Measurements from ENCODE around the gene LRRC71. TPM values are rescaled to one million over a fixed set of nuclear protein-coding genes. Genes with fewer than 3 reads are reported as not detected.

Gene LRRC71
- total and polyA plus RNA-seq, 7 experiments from 2014 or later = not detected

- H3K27me3 Mint-ChIP-seq = peaks cover 28 to 49% (median 39%) of the 10 kb centered on the region in 5 donors
- intact Hi-C loops (cut with micrococcal nuclease) = no loop called here
These were observed 6.0 kb upstream of the LRRC71 start for GRCh38 chr1:156914440-156914856.

DNA sequence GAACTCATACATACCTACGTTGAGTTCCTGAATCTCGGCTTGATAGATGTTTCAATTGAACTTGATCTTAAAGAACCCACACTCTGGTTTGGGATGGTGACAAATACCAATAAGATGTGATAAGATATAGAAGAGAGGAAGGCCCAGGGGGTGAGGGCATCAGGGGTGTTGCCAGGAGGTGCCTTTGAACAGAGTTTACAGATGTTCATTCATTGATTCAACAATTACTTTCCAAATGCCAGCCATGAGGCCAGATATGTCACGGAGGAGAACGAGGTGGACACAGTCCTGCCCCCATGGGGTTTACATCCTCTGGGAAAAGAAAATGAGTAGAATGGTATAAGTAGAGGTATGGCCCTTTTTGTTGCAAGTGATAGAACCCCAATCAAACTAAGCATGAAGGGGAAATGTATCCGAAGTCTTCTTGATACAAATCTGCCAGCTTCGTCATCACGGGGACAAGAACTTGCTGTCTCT, 659 bp downstream of the LRRC71 start:
- POLR2A ChIA-PET = no interaction called here
- Mint-ChIP-seq H3K27ac (no peak overlapping the region), H3K36me3 (no peaks in the 10 kb centered on the region), H3K4me3 (peak overlapping the region in 1 of 10 donors; percentile 12), H3K4me1 (peaks cover 4 to 21% (median 15%) of the 10 kb centered on the region in 7 donors), H3K9me3 (peaks cover 0 to 7% (median 0%) of the 10 kb centered on the region in 11 donors), H3K27me3 (peaks cover 64 to 88% (median 77%) of the 10 kb centered on the region in 5 donors)
- DNase-seq = no peak
- H3K4me3 ChIP-seq (ENCODE audit: low read length) = no peak overlapping the region
- intact Hi-C loops (cut with micrococcal nuclease) = no loop called here
- peaks cover 16 to 36% of the 10 kb centered on the region in 2 donors for H3K27me3 ChIP-seq (ENCODE audit: control insufficient read depth in 2 of 2, insufficient read depth in 2 of 2, low read length in 2 of 2)
- H3K4me1 ChIP-seq (ENCODE audit: control insufficient read depth in 2 of 2, insufficient read depth in 2 of 2, low read length in 2 of 2) = peaks cover 0 to 3% of the 10 kb centered on the region in 2 donors
- H3K27ac ChIP-seq (ENCODE audit: low read depth, low read length) = no peak overlapping the region
- no peaks in the 10 kb centered on the region for H3K9me3 ChIP-seq (ENCODE audit: control insufficient read depth in 2 of 3, low read length in 3 of 3)
- ATAC-seq = no peak
- no peaks in the 10 kb centered on the region for H3K36me3 ChIP-seq (ENCODE audit: control insufficient read depth in 2 of 3, insufficient read depth in 3 of 3, low read length in 3 of 3)
- CTCF ChIA-PET = interaction anchor here (2.0 kb wide), 1 partner anchor 61 kb away, joined by 5 read pairs; the partner anchor contains the start of gene NTRK1

More at GRCh38 chr1:156914440-156914856, 6.0 kb upstream of the LRRC71 start:
- Histone ChIP-seq H3K27me3 (ENCODE audit: control insufficient read depth in 2 of 2, insufficient read depth in 2 of 2, low read length in 2 of 2) (no peaks in the 10 kb centered on the region), H3K9me3 (ENCODE audit: control insufficient read depth in 2 of 3, low read length in 3 of 3) (no peaks in the 10 kb centered on the region), H3K4me1 (ENCODE audit: control insufficient read depth in 2 of 2, insufficient read depth in 2 of 2, low read length in 2 of 2) (no peaks in the 10 kb centered on the region), H3K36me3 (ENCODE audit: control insufficient read depth in 2 of 3, insufficient read depth in 3 of 3, low read length in 3 of 3) (no peaks in the 10 kb centered on the region), H3K4me3 (ENCODE audit: low read length) (no peak overlapping the region), H3K27ac (ENCODE audit: low read depth, low read length) (no peak overlapping the region)
- peaks cover 0 to 7% (median 0%) of the 10 kb centered on the region in 11 donors for H3K9me3 Mint-ChIP-seq
- H3K4me1 Mint-ChIP-seq = peaks cover 0 to 1% (median 0%) of the 10 kb centered on the region in 7 donors
- DNase-seq (no peak), ATAC-seq (no peak)
- H3K36me3 Mint-ChIP-seq = no peaks in the 10 kb centered on the region
- H3K4me3 Mint-ChIP-seq = no peak overlapping the region
- CTCF ChIA-PET = no interaction called here
- POLR2A ChIA-PET = no interaction called here
- H3K27ac Mint-ChIP-seq = no peak overlapping the region

DNA sequence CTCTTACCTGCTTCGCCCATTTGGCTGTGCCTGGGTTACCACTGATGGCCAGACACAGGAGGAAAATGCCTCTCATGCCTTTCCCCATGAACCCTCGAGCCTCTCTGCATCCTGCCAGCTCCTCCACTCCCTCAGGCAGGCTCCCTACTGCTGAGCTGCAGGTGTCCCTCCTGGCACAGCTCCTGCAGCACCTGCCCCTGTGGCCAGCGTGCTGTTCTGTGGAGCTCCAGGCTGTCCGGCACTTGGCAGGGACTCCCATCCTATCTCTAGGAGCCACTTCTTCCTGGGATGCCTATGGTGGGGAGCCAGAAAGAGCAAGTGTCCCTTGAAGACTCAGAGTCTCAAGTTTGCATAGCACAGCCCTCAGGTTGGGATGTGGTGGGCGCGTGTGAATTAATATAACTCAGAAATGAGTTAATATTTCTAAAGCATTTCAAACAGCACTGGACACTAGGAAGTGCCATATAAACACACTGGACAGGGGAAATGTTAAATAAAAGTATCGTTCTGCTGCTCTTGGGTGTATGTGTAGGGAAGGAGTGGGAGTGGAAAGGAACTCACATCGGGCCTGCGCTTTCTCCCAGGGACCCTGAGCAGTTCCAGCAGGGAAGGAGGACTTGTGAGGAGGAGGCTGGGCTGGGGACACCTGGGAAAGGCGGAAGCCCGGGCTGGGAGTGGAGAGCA, 2.7 kb downstream of the LRRC71 start:
- Histone ChIP-seq H3K27me3 (ENCODE audit: control insufficient read depth in 2 of 2, insufficient read depth in 2 of 2, low read length in 2 of 2) (peaks cover 16 to 44% of the 10 kb centered on the region in 2 donors), H3K4me1 (ENCODE audit: control insufficient read depth in 2 of 2, insufficient read depth in 2 of 2, low read length in 2 of 2) (peaks cover 0 to 8% of the 10 kb centered on the region in 2 donors), H3K9me3 (ENCODE audit: control insufficient read depth in 2 of 3, low read length in 3 of 3) (no peaks in the 10 kb centered on the region), H3K27ac (ENCODE audit: low read depth, low read length) (no peak overlapping the region), H3K36me3 (ENCODE audit: control insufficient read depth in 2 of 3, insufficient read depth in 3 of 3, low read length in 3 of 3) (no peaks in the 10 kb centered on the region), H3K4me3 (ENCODE audit: low read length) (no peak overlapping the region)
- DNase-seq (no peak), ATAC-seq (no peak)
- ChIA-PET CTCF (interaction anchor here (1.0 to 2.0 kb wide), 3 partner anchors 31 to 63 kb away, joined by 4 to 5 read pairs (median 5); partner anchors contain the start of gene NTRK1), POLR2A (no interaction called here)
- no peaks in the 10 kb centered on the region for H3K9me3 Mint-ChIP-seq
- intact Hi-C loops (cut with micrococcal nuclease) = no loop called here
- H3K4me1 Mint-ChIP-seq = peaks cover 8 to 30% (median 25%) of the 10 kb centered on the region in 7 donors
- peak overlapping the region; percentile 14 to 83 (median 44) for H3K4me3 Mint-ChIP-seq
- H3K36me3 Mint-ChIP-seq = peaks cover 0 to 3% (median 0%) of the 10 kb centered on the region in 5 donors
- peak overlapping the region in 1 of 9 donors; percentile 32 for H3K27ac Mint-ChIP-seq
- peaks cover 77 to 93% (median 82%) of the 10 kb centered on the region in 5 donors for H3K27me3 Mint-ChIP-seq

GRCh38 chr1:156923670-156924477, 3.4 kb downstream of the LRRC71 start:
- Histone ChIP-seq H3K27me3 (ENCODE audit: control insufficient read depth in 2 of 2, insufficient read depth in 2 of 2, low read length in 2 of 2) (peaks cover 17 to 44% of the 10 kb centered on the region in 2 donors), H3K36me3 (ENCODE audit: control insufficient read depth in 2 of 3, insufficient read depth in 3 of 3, low read length in 3 of 3) (no peaks in the 10 kb centered on the region), H3K27ac (ENCODE audit: low read depth, low read length) (no peak overlapping the region), H3K4me1 (ENCODE audit: control insufficient read depth in 2 of 2, insufficient read depth in 2 of 2, low read length in 2 of 2) (peaks cover 0 to 8% of the 10 kb centered on the region in 2 donors), H3K9me3 (ENCODE audit: control insufficient read depth in 2 of 3, low read length in 3 of 3) (no peaks in the 10 kb centered on the region), H3K4me3 (ENCODE audit: low read length) (no peak overlapping the region)
- intact Hi-C loops (cut with micrococcal nuclease) = no loop called here
- ChIA-PET CTCF (interaction anchor here (1.0 to 1.9 kb wide), 2 partner anchors 32 to 46 kb away, joined by 4 to 5 read pairs; no protein-coding TSS in a partner anchor), POLR2A (no interaction called here)
- Mint-ChIP-seq H3K9me3 (no peaks in the 10 kb centered on the region), H3K27ac (no peak overlapping the region), H3K36me3 (peaks cover 0 to 3% (median 0%) of the 10 kb centered on the region in 5 donors), H3K4me1 (peaks cover 12 to 33% (median 27%) of the 10 kb centered on the region in 7 donors), H3K4me3 (peak overlapping the region in 6 of 10 donors; percentile 17 to 83 (median 50)), H3K27me3 (peaks cover 77 to 95% (median 83%) of the 10 kb centered on the region in 5 donors)
- ATAC-seq (no peak), DNase-seq (no peak)

DNA sequence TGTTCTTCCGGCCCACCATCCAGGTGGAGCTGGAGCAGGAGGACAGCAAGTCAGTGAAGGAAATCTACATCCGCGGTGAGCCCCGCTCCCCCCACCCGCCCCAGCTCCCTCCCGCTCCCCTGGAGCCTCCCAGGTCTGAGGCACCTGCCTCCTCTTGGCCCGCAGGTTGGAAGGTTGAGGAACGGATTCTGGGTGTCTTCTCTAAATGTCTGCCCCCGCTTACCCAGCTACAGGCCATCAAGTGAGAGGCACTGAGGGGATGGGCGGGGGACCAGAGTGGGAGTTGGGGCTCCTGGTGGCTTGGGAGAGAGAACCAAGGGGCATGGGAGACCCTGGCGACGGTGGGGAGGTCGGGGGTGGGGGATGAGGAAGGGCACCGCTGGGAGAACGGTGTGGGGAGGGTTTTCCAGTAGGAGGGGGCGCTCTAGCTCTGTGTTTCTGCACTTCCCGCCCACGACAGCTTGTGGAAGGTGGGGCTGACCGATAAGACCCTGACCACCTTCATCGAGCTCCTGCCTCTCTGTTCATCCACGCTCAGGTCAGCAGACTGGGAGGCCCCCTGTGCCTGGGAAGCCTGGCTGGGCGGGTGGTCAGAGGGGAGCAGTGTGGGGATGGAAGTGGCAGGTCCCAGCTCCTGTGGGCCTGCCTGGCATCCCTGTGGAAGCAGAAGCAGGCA, 4.2 kb downstream of the LRRC71 start:
- Histone ChIP-seq H3K4me3 (ENCODE audit: low read length) (no peak overlapping the region), H3K36me3 (ENCODE audit: control insufficient read depth in 2 of 3, insufficient read depth in 3 of 3, low read length in 3 of 3) (no peaks in the 10 kb centered on the region), H3K9me3 (ENCODE audit: control insufficient read depth in 2 of 3, low read length in 3 of 3) (no peaks in the 10 kb centered on the region), H3K27me3 (ENCODE audit: control insufficient read depth in 2 of 2, insufficient read depth in 2 of 2, low read length in 2 of 2) (peaks cover 21 to 44% of the 10 kb centered on the region in 2 donors), H3K4me1 (ENCODE audit: control insufficient read depth in 2 of 2, insufficient read depth in 2 of 2, low read length in 2 of 2) (peaks cover 0 to 8% of the 10 kb centered on the region in 2 donors), H3K27ac (ENCODE audit: low read depth, low read length) (no peak overlapping the region)
- ChIA-PET POLR2A (no interaction called here), CTCF (interaction anchor here (1.0 to 1.9 kb wide), 3 partner anchors 33 to 85 kb away, joined by 4 to 6 read pairs (median 5); no protein-coding TSS in a partner anchor)
- peaks cover 0 to 3% (median 0%) of the 10 kb centered on the region in 5 donors for H3K36me3 Mint-ChIP-seq
- ATAC-seq (no peak), DNase-seq (no peak)
- peak overlapping the region in 4 of 10 donors; percentile 4 to 63 (median 20) for H3K4me3 Mint-ChIP-seq
- intact Hi-C loops (cut with micrococcal nuclease) = loop anchor here in 1 of 2 donors (5.0 kb wide), 1 partner anchor 197 kb away; the partner anchor contains the start of genes ISG20L2 and METTL25B
- H3K27me3 Mint-ChIP-seq = peaks cover 79 to 95% (median 82%) of the 10 kb centered on the region in 5 donors
- no peaks in the 10 kb centered on the region for H3K9me3 Mint-ChIP-seq
- no peak overlapping the region for H3K27ac Mint-ChIP-seq
- peaks cover 12 to 33% (median 27%) of the 10 kb centered on the region in 7 donors for H3K4me1 Mint-ChIP-seq
